Measurements from ENCODE around the gene POU3F2.

The POU3F2 gene

DNA sequence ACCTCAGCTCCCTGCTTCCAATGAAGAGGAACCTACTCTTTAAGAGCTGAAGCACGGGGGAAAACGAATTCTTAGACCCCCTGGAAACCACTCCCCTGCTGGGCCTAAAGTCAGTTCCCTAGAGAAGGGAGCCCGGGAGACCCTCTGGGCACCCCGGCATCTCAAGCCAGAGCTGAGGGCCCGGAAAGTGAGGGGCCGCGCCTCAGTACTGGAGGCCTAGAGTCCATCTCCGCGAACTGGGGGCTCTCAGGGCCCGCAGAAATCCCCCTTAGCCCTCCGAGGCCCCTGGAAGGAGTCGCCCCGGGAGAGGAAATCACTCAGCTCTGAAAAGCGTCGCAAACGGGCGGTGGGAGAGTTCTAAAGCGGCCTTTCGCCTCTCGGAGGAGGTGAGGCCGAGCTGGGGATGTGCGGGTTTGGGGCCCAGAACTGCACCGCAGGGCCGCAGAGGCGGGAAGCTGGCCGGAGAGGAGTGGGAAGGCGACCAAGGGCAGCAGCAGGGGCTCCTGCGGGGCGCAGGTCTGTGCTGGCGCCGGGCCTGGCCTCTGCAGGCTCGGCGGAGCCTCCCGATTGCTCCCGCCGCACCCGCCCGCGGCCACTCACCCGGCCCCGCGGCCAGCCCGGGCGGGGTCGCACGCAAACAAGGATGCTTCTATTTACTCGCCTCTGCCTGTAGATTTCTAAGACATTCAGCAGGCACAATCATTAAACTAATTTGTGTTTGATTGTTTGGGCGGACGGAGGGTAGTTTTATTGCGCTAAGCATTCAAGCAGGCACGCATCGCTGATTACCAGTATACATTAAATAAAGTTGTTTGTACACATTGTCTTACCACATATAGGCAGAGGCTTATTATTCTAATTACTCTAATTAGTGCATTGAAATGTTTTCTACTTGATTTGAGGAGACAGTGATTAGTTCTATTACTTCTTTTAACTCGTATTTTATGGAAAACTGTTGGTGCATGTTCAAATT is 9.2 kb downstream of the POU3F2 start:
- DNase-seq (ENCODE audit: low spot score in 2 of 2) = no peak
- H3K9me3 ChIP-seq = no peaks in the 10 kb centered on the region
- H3K36me3 ChIP-seq (replicated peaks) = no peaks in the 10 kb centered on the region
- in situ Hi-C loops (cut with MboI; ENCODE audit: low sequenced_read_pairs) = loop anchor here (25.0 kb wide), 3 partner anchors 206 to 806 kb away; no protein-coding TSS in a partner anchor
- H3K27me3 ChIP-seq (ENCODE audit: low read depth) = no peaks in the 10 kb centered on the region
- peaks cover 6% of the 10 kb centered on the region; the same call in 1 of the 2 replicates for H3K4me1 ChIP-seq
- H3K4me3 ChIP-seq = no peak overlapping the region

DNA sequence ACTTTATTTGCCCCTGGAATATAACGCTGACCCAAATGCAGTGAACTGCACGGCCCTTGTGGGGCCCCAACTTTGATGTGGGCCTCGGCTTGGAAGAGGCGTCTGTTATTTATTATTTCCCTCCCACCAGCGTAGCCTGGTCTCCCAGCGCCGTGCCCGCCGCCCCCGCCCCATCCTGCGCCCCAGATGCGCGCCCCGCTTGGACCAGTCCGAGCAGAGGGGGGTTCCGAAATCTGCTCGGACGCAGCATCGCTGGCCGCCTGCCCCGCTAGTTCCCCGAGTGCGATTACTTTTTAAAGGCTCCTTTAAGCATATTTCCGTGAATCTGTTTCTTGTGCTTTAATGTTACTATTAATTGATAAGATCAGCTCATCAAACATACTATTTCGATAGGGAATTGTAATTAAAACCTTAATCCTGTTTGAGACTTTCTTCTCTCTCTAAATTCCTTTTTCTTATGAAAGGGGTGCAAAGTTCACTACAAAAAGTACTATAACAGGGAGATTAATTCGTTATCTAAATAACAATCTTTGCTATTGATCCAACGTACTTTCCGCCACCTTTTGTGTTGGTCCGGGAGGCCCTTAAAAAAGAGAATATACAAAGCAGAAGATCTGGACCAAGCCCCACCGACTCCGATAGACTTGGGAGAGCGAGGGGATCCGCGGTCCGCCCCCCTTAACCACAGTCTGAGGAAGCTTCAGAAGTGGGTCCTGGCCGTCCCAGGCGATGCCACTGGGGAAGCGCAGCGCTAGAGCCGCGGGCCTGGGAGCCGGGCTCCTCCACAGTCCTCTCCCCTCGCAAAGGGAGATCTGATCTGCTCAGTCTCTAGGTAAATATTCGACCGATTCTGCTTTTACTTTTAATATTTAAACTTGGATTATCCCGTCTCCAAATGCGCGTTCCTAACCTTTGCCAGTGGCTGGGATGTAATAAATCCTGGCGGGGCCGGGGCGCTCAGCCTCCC is 10.2 kb downstream of the POU3F2 start:
- Histone ChIP-seq H3K36me3 (replicated peaks) (no peaks in the 10 kb centered on the region), H3K27me3 (ENCODE audit: low read depth) (no peaks in the 10 kb centered on the region), H3K4me1 (peaks cover 7% of the 10 kb centered on the region; the same call in 1 of the 2 replicates), H3K4me3 (peak overlapping the region; percentile 39), H3K9me3 (no peaks in the 10 kb centered on the region)
- DNase-seq (ENCODE audit: low spot score in 2 of 2) = peak; percentile 43 to 62
- in situ Hi-C loops (cut with MboI; ENCODE audit: low sequenced_read_pairs) = loop anchor here (25.0 kb wide), 3 partner anchors 207 to 807 kb away; no protein-coding TSS in a partner anchor

DNA sequence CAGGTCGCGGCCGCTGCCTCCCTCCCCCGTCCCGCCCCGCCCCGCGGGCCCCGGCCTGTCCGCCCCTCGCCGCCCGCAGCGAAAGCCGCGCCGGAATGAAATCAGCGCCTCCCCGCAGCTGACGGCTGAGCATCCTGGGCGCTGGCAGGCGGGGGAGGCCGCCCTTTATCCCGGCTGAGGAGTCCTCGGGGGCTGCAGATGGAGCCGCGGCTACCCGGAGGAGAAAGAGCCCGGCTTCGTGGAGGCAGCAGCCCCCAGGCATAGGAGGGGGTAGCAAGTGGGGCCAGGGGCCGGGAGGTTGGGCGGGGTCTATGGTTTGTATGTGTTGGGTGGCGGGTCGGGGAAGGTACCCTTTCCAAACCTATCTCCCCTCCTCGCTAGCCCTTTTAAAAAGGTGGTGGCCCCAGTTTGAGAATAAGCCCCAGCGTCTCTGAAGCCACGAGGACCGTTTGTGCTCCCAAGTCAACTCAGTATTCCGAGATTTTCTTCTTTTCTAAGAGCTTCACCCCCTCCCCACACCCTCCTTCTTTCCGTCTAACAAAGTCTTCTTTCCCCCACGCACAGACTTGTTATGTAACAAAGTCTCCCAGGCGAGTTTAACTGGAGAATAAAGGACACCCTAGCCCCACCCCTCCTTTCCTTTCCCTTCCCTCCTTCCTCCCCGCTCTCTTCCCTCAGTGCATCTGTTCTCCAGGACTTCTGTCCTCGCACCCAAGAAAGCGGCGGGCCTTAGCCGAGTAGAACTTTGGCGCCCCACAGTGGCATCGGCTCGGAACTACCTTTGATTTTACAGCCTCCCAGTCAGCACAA is 11.0 kb downstream of the POU3F2 start:
- peaks cover 6% of the 10 kb centered on the region; the same call in 1 of the 2 replicates for H3K4me1 ChIP-seq
- H3K36me3 ChIP-seq (replicated peaks) = no peaks in the 10 kb centered on the region
- DNase-seq (ENCODE audit: low spot score in 2 of 2) = peak; percentile 90 to 92
- no peaks in the 10 kb centered on the region for H3K9me3 ChIP-seq
- H3K4me3 ChIP-seq = peak overlapping the region; percentile 39
- in situ Hi-C loops (cut with MboI; ENCODE audit: low sequenced_read_pairs) = loop anchor here (25.0 kb wide), 3 partner anchors 208 to 808 kb away; no protein-coding TSS in a partner anchor
- no peaks in the 10 kb centered on the region for H3K27me3 ChIP-seq (ENCODE audit: low read depth)

DNA sequence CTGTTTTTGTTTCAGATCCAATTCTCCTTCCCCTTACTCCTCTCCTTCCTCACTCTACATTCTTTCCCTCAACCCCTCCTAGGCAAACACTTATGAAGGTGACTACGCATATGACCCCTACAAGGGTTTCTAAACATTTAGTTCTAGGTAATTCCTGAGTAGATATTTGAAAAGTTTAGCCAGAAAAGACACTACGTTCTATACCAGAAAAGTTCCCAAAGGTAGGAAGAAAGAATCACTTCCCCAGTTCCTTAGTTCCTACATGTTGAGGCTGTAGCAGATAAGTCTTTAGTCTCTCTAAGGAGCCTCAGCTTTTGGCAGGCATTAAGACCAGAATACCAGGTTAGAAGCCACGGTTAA is 11.6 kb downstream of the POU3F2 start:
- Histone ChIP-seq H3K4me3 (no peak overlapping the region), H3K36me3 (replicated peaks) (no peaks in the 10 kb centered on the region), H3K9me3 (no peaks in the 10 kb centered on the region), H3K27me3 (ENCODE audit: low read depth) (no peaks in the 10 kb centered on the region), H3K4me1 (peaks cover 6% of the 10 kb centered on the region; the same call in 1 of the 2 replicates)
- in situ Hi-C loops (cut with MboI; ENCODE audit: low sequenced_read_pairs) = loop anchor here (25.0 kb wide), 3 partner anchors 209 to 809 kb away; no protein-coding TSS in a partner anchor
- DNase-seq (ENCODE audit: low spot score in 2 of 2) = no peak

DNA sequence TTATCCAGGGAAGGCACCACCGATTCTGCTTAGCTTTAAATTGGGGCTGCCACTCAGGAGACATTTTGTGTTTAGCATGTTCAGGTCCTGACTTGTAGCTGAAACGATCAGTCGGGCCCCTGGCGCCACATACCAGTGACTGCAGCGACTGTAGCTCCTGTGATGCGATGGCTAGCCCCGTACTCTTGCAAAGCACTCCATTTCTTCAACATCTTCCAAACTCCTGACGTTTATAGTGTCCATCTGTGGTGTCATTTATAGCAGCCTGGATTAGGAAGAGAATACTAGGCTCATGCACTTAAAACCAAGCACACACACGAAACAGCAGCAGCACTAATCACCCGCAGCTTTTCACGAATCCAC is 13.0 kb downstream of the POU3F2 start:
- Histone ChIP-seq H3K9me3 (no peaks in the 10 kb centered on the region), H3K36me3 (replicated peaks) (no peaks in the 10 kb centered on the region), H3K27me3 (ENCODE audit: low read depth) (no peaks in the 10 kb centered on the region), H3K4me1 (peaks cover 6% of the 10 kb centered on the region; the same call in 1 of the 2 replicates), H3K4me3 (no peak overlapping the region)
- in situ Hi-C loops (cut with MboI; ENCODE audit: low sequenced_read_pairs) = loop anchor here (25.0 kb wide), 3 partner anchors 210 to 810 kb away; no protein-coding TSS in a partner anchor
- no peak for DNase-seq (ENCODE audit: low spot score in 2 of 2)

DNA sequence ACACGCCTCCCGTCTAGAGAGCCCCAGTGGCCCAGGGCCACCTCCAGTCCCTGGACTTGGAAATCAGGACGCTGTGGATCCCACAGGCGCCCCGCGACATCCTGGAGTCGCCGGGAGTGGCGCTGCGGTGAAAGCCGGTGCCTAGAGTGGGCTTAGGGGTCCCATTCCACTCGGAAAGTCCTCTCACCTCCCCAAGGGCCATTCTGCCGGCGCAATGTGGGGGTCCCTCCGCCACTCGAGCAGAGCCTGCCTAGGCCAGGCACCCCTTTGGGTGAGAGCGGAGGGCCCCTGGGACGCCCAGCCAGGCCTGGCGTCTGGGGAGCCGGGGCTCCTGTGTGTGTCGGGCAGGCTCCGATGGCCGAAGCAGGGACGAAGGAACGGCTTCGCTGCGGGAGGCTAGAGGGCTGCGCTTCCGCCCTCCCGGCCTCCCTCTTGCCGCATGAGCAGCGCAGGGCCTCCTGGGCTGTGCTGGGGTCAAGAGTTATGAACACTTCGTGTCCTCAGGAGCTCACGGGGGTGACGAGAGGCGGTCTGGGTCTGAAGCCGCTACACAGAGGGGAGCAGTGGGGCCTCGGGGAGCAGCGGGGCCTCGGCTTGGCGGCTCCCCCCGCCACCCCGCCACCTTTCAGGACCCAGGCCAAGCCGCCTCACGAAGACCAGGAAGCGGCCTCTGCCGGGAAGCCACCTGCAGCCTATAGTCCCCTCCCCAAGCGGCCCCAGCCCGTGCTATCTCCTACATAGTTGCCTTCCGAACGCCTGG is 13.6 kb downstream of the POU3F2 start:
- no peak overlapping the region for H3K4me3 ChIP-seq
- DNase-seq (ENCODE audit: low spot score in 2 of 2) = no peak
- H3K9me3 ChIP-seq = no peaks in the 10 kb centered on the region
- in situ Hi-C loops (cut with MboI; ENCODE audit: low sequenced_read_pairs) = loop anchor here (25.0 kb wide), 3 partner anchors 211 to 811 kb away; no protein-coding TSS in a partner anchor
- H3K27me3 ChIP-seq (ENCODE audit: low read depth) = no peaks in the 10 kb centered on the region
- H3K36me3 ChIP-seq (replicated peaks) = no peaks in the 10 kb centered on the region
- peaks cover 6% of the 10 kb centered on the region; the same call in 1 of the 2 replicates for H3K4me1 ChIP-seq

DNA sequence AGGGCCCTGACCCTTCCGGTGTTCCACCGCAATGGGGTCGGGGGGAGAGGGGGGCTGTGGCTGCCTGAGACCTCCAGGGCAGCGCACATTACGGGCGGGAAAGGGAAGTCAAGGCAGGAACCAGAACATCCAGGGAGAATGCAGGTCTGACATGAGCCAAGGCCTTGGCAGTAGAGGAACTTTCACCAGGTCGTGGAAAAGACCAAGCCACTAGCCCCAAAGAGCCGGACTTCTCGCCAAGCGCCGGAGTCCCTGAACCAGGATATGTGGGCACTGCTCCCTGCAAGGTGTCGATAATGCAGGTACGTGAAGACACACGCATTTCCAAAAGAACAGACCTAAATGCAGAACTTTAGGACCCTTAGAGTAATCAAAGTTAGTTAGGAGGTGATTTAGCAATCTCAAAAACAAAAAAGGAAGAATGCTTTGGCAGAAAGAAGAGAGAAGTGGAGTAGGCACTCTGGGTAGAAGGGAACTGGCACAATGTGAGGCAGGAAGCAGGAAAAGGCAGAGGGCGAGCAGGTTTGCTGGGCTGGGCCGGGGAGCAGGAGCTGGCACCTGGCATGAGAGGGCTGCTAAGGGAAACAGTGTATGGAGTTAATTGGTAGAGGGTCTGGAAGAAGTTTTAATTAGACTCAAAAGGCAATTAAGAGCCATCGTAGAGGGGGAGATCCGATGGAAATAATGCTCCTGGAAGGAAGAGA is 14.3 kb downstream of the POU3F2 start:
- Histone ChIP-seq H3K4me3 (no peak overlapping the region), H3K27me3 (ENCODE audit: low read depth) (no peaks in the 10 kb centered on the region), H3K9me3 (no peaks in the 10 kb centered on the region), H3K4me1 (peaks cover 6% of the 10 kb centered on the region; the same call in 1 of the 2 replicates), H3K36me3 (replicated peaks) (no peaks in the 10 kb centered on the region)
- no peak for DNase-seq (ENCODE audit: low spot score in 2 of 2)
- in situ Hi-C loops (cut with MboI; ENCODE audit: low sequenced_read_pairs) = loop anchor here (25.0 kb wide), 3 partner anchors 211 to 811 kb away; no protein-coding TSS in a partner anchor

DNA sequence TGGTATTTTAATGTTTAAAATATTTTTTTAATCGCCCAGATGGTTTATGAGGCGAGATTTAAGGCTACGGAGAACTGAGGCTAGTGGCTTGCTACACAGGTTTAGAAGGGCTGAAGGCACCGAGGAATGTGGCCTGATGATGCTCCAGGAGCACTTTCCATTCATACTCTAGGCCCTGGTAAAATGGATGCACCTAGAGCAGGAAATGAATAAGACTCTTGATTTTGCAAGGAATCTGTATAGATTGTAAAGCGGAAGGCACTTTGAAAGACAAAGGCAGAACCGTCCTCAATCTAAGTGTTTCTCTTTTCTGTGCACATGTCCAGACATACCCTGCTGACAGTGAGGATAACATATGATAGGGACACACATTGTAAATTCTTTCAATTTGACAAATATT is 30.1 kb downstream of the POU3F2 start:
- H3K4me1 ChIP-seq = no peaks in the 10 kb centered on the region
- H3K9me3 ChIP-seq = no peaks in the 10 kb centered on the region
- no peaks in the 10 kb centered on the region for H3K27me3 ChIP-seq (ENCODE audit: low read depth)
- H3K4me3 ChIP-seq = no peak overlapping the region
- no peak for DNase-seq (ENCODE audit: low spot score in 2 of 2)
- no peaks in the 10 kb centered on the region for H3K36me3 ChIP-seq (replicated peaks)
- in situ Hi-C loops (cut with MboI; ENCODE audit: low sequenced_read_pairs) = no loop called here

DNA sequence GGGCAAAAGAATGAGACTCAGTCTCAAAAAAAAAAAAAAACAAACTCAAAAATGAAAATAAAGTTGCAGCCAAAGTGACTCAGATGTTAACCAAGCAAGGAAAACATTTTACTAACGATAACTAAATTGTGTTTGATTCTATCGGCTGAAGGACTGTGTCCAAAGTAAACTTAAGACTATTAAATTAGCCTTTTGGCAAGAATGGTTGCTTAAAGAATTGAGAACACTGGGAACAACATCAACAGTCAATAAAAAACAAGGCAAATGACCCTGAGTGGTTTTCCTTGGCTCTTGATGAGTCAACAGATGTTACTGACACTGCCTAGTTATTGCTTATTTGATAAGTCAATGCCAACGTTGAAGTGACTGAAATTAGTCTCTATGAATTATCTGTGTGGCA is 36.7 kb downstream of the POU3F2 start:
- Histone ChIP-seq H3K4me3 (no peak overlapping the region), H3K9me3 (no peaks in the 10 kb centered on the region), H3K36me3 (replicated peaks) (no peaks in the 10 kb centered on the region), H3K4me1 (no peaks in the 10 kb centered on the region), H3K27me3 (ENCODE audit: low read depth) (no peaks in the 10 kb centered on the region)
- in situ Hi-C loops (cut with MboI; ENCODE audit: low sequenced_read_pairs) = no loop called here
- DNase-seq (ENCODE audit: low spot score in 2 of 2) = no peak

DNA sequence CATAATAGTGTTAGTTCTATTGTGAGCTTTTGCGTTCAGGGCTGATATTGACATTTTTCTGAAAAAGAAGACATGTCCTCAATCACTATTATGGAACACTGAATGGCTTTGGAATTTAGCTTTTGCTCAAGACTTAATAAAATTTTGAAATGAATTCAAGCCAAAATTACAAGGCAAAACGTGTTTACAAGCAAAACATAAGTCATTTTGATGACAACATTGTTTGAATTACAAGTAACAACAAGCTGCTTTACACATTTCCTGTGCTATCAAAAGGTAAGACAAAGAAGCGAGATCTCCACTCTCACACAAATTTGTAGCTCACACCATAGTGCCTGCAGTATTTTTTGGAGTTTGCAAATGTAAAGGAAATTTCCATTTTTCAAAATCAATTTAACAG is 37.4 kb downstream of the POU3F2 start:
- in situ Hi-C loops (cut with MboI; ENCODE audit: low sequenced_read_pairs) = no loop called here
- Histone ChIP-seq H3K9me3 (no peaks in the 10 kb centered on the region), H3K27me3 (ENCODE audit: low read depth) (no peaks in the 10 kb centered on the region), H3K4me1 (no peaks in the 10 kb centered on the region), H3K4me3 (no peak overlapping the region), H3K36me3 (replicated peaks) (no peaks in the 10 kb centered on the region)
- no peak for DNase-seq (ENCODE audit: low spot score in 2 of 2)

DNA sequence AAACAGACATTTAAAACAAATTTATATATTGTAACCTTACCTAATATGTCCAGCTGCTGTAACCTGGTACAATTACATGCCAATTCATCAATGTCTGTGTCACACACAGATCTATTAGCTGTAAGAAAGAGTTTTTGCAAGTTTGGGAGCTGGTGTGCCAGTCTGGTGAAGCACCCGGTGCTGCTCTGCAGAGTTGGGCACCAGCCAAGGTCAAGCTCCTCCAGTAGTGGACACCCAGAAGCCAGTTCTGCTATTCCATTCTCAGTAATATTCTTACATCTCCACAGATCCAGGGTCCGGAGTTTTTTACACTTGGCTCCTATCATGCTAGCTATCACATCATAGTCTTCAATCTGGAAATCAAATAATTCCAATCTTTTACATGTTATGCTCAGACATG is 41.0 kb downstream of the POU3F2 start:
- no peaks in the 10 kb centered on the region for H3K27me3 ChIP-seq (ENCODE audit: low read depth)
- in situ Hi-C loops (cut with MboI; ENCODE audit: low sequenced_read_pairs) = loop anchor here (25.0 kb wide), 1 partner anchor 237 kb away; no protein-coding TSS in a partner anchor
- H3K4me1 ChIP-seq = no peaks in the 10 kb centered on the region
- no peaks in the 10 kb centered on the region for H3K36me3 ChIP-seq (replicated peaks)
- no peak for DNase-seq (ENCODE audit: low spot score in 2 of 2)
- H3K9me3 ChIP-seq = no peaks in the 10 kb centered on the region
- no peak overlapping the region for H3K4me3 ChIP-seq

DNA sequence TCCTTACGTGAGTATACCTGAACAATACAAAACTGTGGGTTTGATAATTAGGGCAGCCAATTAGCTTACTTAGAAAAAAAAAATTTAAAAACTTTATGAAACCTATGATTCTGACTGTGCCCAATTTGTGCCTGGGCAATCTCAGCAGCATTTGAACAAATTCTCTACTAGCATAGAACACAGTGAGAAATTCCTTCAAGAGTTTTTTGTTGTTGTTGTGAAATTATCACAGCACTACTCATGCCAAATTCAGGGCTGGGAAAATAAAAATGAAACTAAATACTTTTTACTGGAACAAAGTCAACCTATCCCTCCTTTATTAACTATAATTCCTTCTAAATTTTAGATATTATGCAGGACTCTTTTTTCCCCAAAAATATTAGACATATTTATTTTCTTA is 42.9 kb downstream of the POU3F2 start:
- Histone ChIP-seq H3K36me3 (replicated peaks) (no peaks in the 10 kb centered on the region), H3K4me1 (no peaks in the 10 kb centered on the region), H3K4me3 (no peak overlapping the region), H3K9me3 (no peaks in the 10 kb centered on the region), H3K27me3 (ENCODE audit: low read depth) (no peaks in the 10 kb centered on the region)
- in situ Hi-C loops (cut with MboI; ENCODE audit: low sequenced_read_pairs) = loop anchor here (25.0 kb wide), 1 partner anchor 235 kb away; no protein-coding TSS in a partner anchor
- DNase-seq (ENCODE audit: low spot score in 2 of 2) = no peak
